SIG-M5 treated with dmso at 0.1 percent for 504 hours (cell line): Measurements from ENCODE around the gene AMPD2.
"Not testable (repeated sequence)": the region's sequence is repeated elsewhere in the genome, so short reads cannot be mapped to it uniquely, and the experiment has no call there.

Experiments
- DNase-seq: peaks from one replicate; lab custom pipeline; 2025; ENCODE audit not compliant: unreplicated experiment; lab: John Stamatoyannopoulos, UW

The AMPD2 gene

DNA sequence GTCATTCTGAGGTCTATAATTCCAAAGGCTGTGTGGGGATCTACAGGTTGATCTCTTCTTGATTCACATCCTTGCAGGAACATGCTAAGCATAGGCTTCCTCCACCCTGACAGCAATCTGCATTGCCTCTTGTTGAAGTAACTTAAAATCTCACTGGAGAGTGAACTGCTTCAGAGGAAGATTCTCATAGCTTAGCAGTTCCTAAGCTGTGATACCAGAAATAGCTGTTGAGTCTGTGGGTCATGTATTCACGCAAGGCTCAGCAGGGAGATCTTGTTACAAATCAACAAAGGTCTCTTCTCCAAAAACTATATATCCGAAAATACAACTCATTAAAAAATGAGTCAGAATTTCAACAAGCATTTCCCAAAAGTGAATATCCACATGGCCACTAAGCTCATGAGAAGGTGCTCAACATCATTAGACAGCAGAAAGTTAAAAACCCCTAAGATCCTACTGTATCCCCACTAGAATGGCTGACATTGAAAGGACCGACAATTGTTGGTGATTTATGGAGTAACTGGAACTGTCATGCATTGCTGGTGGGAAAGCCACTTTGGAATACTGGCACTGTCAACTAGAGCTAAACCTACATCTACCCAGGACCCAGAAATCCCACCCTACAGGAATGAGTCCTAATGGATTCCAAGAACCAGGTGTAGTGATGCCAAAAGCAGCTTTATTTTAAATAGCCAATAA, 57.2 kb downstream of the AMPD2 start:
- not testable (repeated sequence) for DNase-seq

DNA sequence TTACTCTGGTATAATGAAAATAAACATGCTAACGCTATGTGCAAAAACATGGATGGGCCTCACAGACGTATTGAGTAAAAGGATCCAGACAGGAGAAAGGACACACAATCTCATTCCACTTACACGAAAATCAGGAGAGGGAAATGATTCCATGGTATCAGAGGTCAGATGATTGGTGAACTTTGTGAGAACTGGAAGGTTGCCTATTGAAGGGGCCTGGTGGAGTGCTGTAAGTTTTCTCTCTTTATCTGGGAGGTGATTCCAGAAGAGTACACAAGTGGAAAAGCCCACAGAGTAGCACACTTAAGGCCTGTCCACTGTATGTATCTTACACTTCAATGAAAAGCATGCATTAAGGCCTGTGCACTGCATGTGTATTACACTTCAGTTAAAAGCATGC, 57.8 kb downstream of the AMPD2 start:
- no peak for DNase-seq

DNA sequence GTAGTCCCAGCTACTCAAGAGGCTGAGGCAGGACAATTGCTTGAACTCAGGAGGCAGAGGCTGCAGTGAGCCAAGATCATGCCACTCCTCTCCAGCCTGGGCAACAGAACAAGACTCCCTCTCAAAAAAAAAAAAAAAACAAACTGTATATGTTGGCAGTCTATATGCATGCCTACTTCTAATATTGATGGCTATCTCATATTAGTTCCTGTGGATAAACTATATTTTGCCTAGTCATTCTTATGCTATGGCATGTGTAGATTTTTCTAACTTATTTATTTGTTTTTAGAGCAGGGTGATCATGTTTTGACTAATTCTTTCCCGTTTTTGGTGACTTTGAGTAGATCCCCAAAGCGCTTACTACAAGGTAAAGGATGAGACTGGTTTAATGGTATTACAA, 59.0 kb downstream of the AMPD2 start:
- DNase-seq: not testable (repeated sequence)
